Stimulated activated naive CD8-positive, alpha-beta T cell treated with anti-CD3 and anti-CD28 coated beads, Interleukin-15, amount 100 ng/mL, for 72 hours (primary cell): ENCODE data around the gene AK2.
"Not testable (repeated sequence)": the region's sequence is repeated elsewhere in the genome, so short reads cannot be mapped to it uniquely, and the experiment has no call there.

Source experiments
- ATAC-seq: fragments of 150-1000 bp; cut with Tn5 transposase; 2 replicates; pipeline ENCODE4 v1.10.0; 2021; ENCODE audit warnings: mild to moderate bottlenecking, moderate library complexity
- DNase-seq, 2 donors: peaks; one replicate each; pipeline ENCODE4 v3.0.0; 2021 to 2022
- H3K27ac Mint-ChIP-seq, 2 donors: one replicate each; pipeline ENCODE4 v1.8.0; 2022; ENCODE audit warnings: mild to moderate bottlenecking in 2 of 2, mixed read lengths in 2 of 2, moderate library complexity in 2 of 2
- H3K27me3 Mint-ChIP-seq: one replicate; pipeline ENCODE4 v1.8.0; 2022; ENCODE audit warnings: mixed read lengths
- H3K4me1 Mint-ChIP-seq: one replicate; pipeline ENCODE4 v1.8.0; 2022; ENCODE audit warnings: mild to moderate bottlenecking, mixed read lengths
- H3K4me3 Mint-ChIP-seq, 2 donors: one replicate each; pipeline ENCODE4 v1.8.0; 2022; ENCODE audit warnings: mild to moderate bottlenecking in 2 of 2, mixed read lengths in 2 of 2, moderate library complexity in 1 of 2
- H3K9me3 Mint-ChIP-seq, 2 donors: one replicate each; pipeline ENCODE4 v1.8.0; 2022; ENCODE audit warnings: mixed read lengths in 2 of 2

AK2 gene

GRCh38 chr1:33036526-33037503 lies at the start of gene AK2:
Gene AK2, minus strand, starts transcription at chr1:33036883. Its CDS starts 55 bp downstream, at chr1:33036828.
- ATAC-seq (peak; percentile 99), DNase-seq (peak; percentile 89 to 96)
- H3K27me3 Mint-ChIP-seq: peaks cover 12% of the 10 kb centered on the region
- H3K9me3 Mint-ChIP-seq: no peaks in the 10 kb centered on the region
- H3K27ac Mint-ChIP-seq: peak within 1 kb of the TSS; percentile 96 to 98
- peak within 1 kb of the TSS; percentile 87 to 99 for H3K4me3 Mint-ChIP-seq
- peaks cover 53% of the 10 kb centered on the region for H3K4me1 Mint-ChIP-seq

GRCh38 chr1:33086384-33086850 lies 49.7 kb upstream of the AK2 start:
- no peaks in the 10 kb centered on the region for H3K9me3 Mint-ChIP-seq
- peak; percentile 33 to 48 for DNase-seq
- no peak overlapping the region for H3K4me3 Mint-ChIP-seq
- peaks cover 48% of the 10 kb centered on the region for H3K4me1 Mint-ChIP-seq
- H3K27me3 Mint-ChIP-seq: no peaks in the 10 kb centered on the region
- H3K27ac Mint-ChIP-seq: no peak overlapping the region
- peak; percentile 59 for ATAC-seq

DNA sequence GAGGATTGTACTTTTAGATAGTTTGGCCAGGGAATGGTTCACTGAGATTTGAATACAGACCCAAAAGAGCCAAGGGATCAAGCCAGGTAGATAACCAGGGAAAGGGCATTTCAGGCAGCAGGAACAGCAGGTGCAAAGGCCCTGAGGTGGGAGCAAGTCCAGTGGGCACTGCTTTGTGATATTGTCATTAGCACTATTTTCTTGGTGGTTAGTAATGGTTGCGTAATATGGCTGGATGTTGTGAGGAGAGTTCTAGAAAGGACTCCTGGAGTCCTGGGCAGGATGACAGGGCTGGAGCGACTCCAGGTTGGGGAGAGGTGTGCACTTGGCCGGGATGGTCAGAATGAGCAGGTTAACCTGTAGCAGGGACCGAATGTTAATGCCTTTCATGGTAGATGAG lies 48.6 kb upstream of the AK2 start:
- ATAC-seq (no peak), DNase-seq (no peak)
- H3K9me3 Mint-ChIP-seq: no peaks in the 10 kb centered on the region
- H3K4me1 Mint-ChIP-seq: peaks cover 54% of the 10 kb centered on the region
- H3K4me3 Mint-ChIP-seq: no peak overlapping the region
- H3K27ac Mint-ChIP-seq: peak overlapping the region in 1 of 2 donors; percentile 14
- no peaks in the 10 kb centered on the region for H3K27me3 Mint-ChIP-seq

GRCh38 chr1:33082575-33083108 lies 46.0 kb upstream of the AK2 start:
- peak overlapping the region in 1 of 2 donors; percentile 31 for H3K27ac Mint-ChIP-seq
- no peak for DNase-seq

DNA sequence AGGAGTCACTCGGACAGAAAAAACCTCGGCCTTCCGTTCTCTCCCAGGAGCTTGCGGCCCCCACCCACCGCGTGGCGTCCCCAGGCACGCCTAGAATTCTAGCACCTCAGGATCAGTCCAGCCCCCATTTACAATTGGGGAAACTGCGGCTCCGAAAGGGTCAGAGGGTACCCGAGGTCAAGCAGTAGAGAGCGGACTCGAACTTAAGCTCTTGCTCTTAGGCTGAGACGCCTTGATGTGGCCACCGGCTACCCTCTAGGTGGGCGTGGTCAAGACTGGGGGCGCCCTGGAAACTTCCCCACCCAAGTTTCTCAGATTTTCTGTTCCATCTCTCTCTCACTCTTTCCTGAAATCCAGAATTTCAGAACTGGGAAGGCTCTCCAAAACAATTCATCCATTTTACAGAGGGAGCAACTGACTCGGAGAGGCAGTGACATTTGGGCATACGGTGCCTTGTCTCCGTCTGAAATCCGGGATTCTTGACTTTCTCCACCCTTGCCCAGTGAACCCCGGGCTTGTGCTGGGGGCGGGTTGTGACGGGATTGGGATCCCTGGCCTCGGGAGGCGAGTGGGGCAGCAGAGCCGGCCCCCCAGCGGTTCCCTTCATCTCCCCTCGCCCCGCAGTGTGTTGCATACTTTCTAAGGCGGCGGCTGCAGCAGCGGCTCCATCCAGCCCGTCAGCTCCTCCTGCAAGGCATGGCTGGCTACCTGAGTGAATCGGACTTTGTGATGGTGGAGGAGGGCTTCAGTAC lies 45.0 kb upstream of the AK2 start:
- DNase-seq: no peak
- peak overlapping the region in 1 of 2 donors; percentile 78 for H3K27ac Mint-ChIP-seq
- H3K4me1 Mint-ChIP-seq: peaks cover 38% of the 10 kb centered on the region

More at GRCh38 chr1:33082575-33083108, 46.0 kb upstream of the AK2 start:
- H3K4me3 Mint-ChIP-seq: peak overlapping the region; percentile 26 to 30
- no peaks in the 10 kb centered on the region for H3K27me3 Mint-ChIP-seq
- no peaks in the 10 kb centered on the region for H3K9me3 Mint-ChIP-seq
- H3K4me1 Mint-ChIP-seq: peaks cover 42% of the 10 kb centered on the region
- ATAC-seq: no peak

DNA sequence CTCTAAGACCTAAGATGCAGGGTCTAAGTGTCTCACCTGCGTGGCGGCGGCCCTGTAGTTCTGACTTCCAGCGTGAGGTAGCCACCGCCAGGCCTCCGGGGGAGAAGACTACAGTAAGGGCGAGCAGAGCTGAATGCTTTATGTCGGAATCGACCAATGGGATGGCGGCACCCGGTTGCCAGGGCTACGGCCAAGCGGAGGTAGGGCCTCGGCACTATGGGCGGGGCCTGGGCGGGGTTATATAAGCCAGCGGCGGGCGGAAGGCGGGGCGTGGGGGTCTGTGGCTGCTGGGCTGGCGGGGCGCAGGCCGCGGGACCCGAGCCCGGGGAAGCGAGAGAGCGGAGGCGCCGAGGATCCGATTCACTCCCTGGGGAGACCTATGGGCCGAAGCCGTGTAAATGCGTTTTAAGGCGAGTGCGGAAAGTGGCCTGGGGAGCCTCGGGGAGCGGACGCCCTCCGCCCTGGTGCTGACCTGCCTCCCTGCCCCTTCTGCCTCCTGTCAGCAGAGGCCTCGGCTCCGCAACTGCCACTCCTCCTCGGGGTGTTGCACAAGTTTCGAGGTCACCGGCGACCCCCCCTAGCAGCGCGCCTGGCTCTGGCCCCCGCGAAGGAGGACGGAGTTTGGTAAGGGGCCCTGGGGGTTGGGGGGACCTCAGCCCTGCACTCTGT lies 44.3 kb upstream of the AK2 start, which contains the start of gene AZIN2:
TSS of gene AZIN2 (plus strand) at position 269 of the 669 bp plus-strand sequence. CDS start 1,097 bp downstream, outside the sequence.
- peak within 1 kb of the TSS; percentile 78 to 92 for H3K27ac Mint-ChIP-seq
- peaks cover 35% of the 10 kb centered on the region for H3K4me1 Mint-ChIP-seq
- H3K4me3 Mint-ChIP-seq: peak within 1 kb of the TSS; percentile 79 to 90
- peak; percentile 100 for ATAC-seq
- peak; percentile 95 to 96 for DNase-seq
- no peaks in the 10 kb centered on the region for H3K27me3 Mint-ChIP-seq
- no peaks in the 10 kb centered on the region for H3K9me3 Mint-ChIP-seq

More for the DNA sequence above, 45.0 kb upstream of the AK2 start:
- no peaks in the 10 kb centered on the region for H3K27me3 Mint-ChIP-seq
- peak overlapping the region; percentile 79 to 90 for H3K4me3 Mint-ChIP-seq
- H3K9me3 Mint-ChIP-seq: no peaks in the 10 kb centered on the region
- ATAC-seq: peak; percentile 6

DNA sequence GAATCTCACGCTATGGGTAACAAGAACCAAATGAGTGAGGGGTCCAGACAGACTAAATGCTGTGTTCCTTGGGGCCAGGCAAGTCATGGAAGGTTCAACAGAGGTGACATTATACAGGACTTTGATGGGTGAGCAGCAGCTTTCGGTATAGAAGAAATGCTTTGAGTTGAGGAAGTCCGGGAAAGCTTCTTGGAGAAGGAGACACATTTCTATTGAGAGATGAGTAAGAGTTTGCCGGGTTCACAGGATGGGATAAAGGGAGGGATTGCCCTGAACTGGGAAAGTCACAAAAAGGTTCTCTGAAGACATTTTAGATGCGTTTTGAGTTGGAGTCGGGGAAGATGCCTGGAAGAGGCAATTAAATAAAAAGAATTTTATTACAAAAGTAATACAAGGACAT lies 43.7 kb upstream of the AK2 start:
- Mint-ChIP-seq H3K9me3 (no peaks in the 10 kb centered on the region), H3K27me3 (no peaks in the 10 kb centered on the region), H3K4me1 (peaks cover 30% of the 10 kb centered on the region), H3K4me3 (peak overlapping the region; percentile 79 to 90), H3K27ac (peak overlapping the region; percentile 78 to 92)
- DNase-seq (no peak), ATAC-seq (no peak)

DNA sequence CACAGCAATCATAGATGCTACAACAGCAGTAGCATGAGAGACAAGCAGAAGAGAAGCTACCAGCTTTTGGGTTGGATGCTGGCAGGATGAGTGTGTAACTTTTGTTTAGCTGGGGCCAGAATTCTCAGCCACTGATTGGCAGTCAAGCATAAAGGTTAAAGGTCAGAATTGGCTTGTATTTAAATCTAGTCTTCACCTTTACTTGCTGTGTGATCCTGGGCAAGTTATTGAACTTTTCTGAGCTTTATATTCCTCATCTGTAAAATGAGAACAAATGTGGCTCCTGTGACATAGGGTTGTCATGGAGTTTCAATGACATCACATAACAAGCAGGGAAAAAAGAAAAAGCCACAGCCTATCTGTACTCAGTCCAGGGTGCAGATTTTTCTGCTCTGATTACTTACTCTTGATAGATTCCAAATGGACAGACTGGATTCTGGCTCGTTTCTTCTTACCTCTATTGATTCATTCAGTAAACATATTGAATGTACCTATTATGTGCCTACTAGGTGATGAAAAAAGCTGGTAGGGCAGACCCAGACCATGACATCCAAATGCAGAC lies 41.4 kb upstream of the AK2 start:
- ATAC-seq: no peak
- H3K9me3 Mint-ChIP-seq: no peaks in the 10 kb centered on the region
- no peak overlapping the region for H3K4me3 Mint-ChIP-seq
- no peak overlapping the region for H3K27ac Mint-ChIP-seq
- H3K27me3 Mint-ChIP-seq: no peaks in the 10 kb centered on the region
- H3K4me1 Mint-ChIP-seq: peaks cover 24% of the 10 kb centered on the region
- no peak for DNase-seq

DNA sequence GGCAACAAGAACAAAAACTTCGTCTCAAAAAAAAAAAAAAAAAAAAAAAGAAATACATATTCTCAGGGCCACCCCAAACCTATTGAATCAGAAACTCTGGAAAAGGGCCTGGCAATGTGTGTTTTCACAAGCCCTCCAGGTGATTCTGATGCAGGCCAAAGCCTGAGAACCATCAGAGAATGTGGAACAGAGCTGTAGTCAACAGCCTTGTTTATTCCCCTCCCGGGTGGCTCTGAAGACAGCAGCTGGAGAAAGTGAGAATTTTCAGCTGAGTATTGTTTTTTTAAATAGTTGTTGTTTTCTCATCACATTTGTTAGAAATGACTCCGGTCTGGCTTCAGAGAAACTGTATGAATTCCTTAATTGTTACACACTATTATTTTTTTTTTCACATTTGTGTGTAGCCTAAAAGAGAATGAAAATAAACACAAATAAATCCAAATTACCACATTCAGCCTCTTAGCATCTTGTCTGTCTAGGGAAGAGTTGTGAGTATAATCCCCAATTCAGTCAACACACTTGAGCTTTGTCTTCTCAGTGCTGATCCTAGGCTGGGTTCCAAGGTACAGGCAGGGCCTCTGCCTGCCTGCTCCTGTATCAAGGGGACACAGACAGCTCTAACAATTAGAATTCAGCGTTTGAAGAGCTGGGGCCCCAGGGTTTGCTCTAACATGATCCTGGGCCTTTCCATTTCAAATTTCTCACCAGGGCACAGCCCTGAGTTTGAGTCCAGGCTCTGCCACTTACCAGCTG lies 37.7 kb upstream of the AK2 start:
- Mint-ChIP-seq H3K4me1 (no peaks in the 10 kb centered on the region), H3K27me3 (no peaks in the 10 kb centered on the region), H3K27ac (no peak overlapping the region), H3K4me3 (no peak overlapping the region), H3K9me3 (no peaks in the 10 kb centered on the region)
- DNase-seq: no peak
- no peak for ATAC-seq

- Mint-ChIP-seq H3K27me3 (no peaks in the 10 kb centered on the region), H3K9me3 (peaks cover under 1 to 1% of the 10 kb centered on the region in 2 donors), H3K4me1 (no peaks in the 10 kb centered on the region), H3K4me3 (no peak overlapping the region), H3K27ac (no peak overlapping the region)
- ATAC-seq (no peak), DNase-seq (no peak)
These were observed 36.0 kb upstream of the AK2 start for GRCh38 chr1:33072707-33073106.

- ATAC-seq (no peak), DNase-seq (no peak)
- H3K27ac Mint-ChIP-seq: no peak overlapping the region
- no peaks in the 10 kb centered on the region for H3K4me1 Mint-ChIP-seq
- H3K27me3 Mint-ChIP-seq: no peaks in the 10 kb centered on the region
- H3K4me3 Mint-ChIP-seq: no peak overlapping the region
- peaks cover 8 to 12% of the 10 kb centered on the region in 2 donors for H3K9me3 Mint-ChIP-seq
These were observed 33.9 kb upstream of the AK2 start for GRCh38 chr1:33070628-33071027.

DNA sequence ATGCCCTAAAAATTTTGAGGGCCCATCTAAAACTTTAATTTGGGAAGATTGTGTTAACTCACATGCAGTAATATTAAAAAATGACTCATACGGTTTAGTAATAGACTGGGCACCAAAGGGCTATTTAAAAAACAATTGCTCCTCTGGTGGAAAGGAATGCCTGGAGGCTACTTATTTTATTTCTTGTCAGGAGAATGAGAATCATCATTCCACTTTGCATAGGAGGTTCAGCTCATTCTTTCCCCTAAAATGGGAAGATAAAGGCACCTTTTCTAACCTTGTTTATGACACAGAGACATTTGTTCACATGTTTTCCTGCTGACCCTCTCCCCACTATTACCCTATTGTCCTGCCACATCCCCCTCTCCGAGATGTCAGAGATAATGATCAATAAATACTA lies 31.4 kb upstream of the AK2 start:
- DNase-seq, H3K4me3 Mint-ChIP-seq, H3K27ac Mint-ChIP-seq, H3K4me1 Mint-ChIP-seq, H3K27me3 Mint-ChIP-seq, ATAC-seq: not testable (repeated sequence)
- H3K9me3 Mint-ChIP-seq: peaks cover 31 to 37% of the 10 kb centered on the region in 2 donors

- not testable (repeated sequence) for H3K27ac Mint-ChIP-seq, H3K4me1 Mint-ChIP-seq, H3K4me3 Mint-ChIP-seq, ATAC-seq, H3K27me3 Mint-ChIP-seq, DNase-seq
- peaks cover 33 to 53% of the 10 kb centered on the region in 2 donors for H3K9me3 Mint-ChIP-seq
These were observed 29.8 kb upstream of the AK2 start for GRCh38 chr1:33066477-33066876.

- H3K4me3 Mint-ChIP-seq: no peak overlapping the region
- no peak for DNase-seq
- ATAC-seq: no peak
- H3K27ac Mint-ChIP-seq: no peak overlapping the region
- H3K4me1 Mint-ChIP-seq: no peaks in the 10 kb centered on the region
- H3K9me3 Mint-ChIP-seq: peaks cover 33 to 53% of the 10 kb centered on the region in 2 donors
- no peaks in the 10 kb centered on the region for H3K27me3 Mint-ChIP-seq
These were observed 28.6 kb upstream of the AK2 start for GRCh38 chr1:33065301-33065700.
